DMS114 treated with DMSO at 0.1 percent for 48 hours (cell line): Measurements from ENCODE around the gene COL9A3.

ENCODE experiments used
- DNase-seq: peaks from one replicate; lab custom pipeline; 2025; ENCODE audit not compliant: unreplicated experiment; lab: John Stamatoyannopoulos, UW

Gene COL9A3

DNA sequence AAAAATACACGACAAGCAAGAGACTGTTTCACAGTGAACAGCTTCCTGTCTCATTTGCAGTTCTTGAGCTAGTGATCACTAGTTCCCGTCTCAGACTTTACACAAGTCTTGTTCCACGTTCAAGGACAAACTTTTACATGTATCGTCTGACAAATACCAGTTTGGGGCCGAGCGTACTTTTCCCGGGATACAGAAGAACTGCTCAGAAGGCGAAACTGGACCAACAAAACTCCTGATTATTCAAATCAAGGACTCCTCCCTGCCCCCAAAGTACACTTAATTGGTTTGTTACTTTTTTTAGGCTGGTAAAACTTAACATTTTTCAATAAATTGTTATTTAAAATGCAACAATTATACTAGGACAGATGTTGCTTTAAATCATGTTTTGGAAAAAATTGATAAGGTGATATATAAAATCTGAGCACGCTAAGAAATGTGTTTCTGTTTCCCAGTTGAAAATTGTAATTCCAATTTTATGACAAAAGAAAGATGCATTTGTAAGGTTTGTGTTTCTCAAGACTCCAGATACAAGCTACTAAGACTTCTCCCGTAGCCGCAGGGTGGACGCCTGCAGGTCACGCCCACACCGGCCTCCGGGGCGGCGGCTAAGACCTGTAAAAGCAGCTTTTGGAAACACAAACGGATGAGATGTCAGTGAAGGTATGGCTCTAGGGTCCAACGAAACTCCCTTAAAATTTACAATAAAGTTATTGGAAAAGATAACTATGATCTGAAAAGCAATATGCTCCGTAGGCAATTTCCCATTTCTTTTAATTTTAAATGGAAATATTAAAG lies 61.6 kb downstream of the COL9A3 start:
- DNase-seq, result no peak

GRCh38 chr20:62879275-62880146 lies 62.7 kb downstream of the COL9A3 start:
- DNase-seq, result no peak

DNA sequence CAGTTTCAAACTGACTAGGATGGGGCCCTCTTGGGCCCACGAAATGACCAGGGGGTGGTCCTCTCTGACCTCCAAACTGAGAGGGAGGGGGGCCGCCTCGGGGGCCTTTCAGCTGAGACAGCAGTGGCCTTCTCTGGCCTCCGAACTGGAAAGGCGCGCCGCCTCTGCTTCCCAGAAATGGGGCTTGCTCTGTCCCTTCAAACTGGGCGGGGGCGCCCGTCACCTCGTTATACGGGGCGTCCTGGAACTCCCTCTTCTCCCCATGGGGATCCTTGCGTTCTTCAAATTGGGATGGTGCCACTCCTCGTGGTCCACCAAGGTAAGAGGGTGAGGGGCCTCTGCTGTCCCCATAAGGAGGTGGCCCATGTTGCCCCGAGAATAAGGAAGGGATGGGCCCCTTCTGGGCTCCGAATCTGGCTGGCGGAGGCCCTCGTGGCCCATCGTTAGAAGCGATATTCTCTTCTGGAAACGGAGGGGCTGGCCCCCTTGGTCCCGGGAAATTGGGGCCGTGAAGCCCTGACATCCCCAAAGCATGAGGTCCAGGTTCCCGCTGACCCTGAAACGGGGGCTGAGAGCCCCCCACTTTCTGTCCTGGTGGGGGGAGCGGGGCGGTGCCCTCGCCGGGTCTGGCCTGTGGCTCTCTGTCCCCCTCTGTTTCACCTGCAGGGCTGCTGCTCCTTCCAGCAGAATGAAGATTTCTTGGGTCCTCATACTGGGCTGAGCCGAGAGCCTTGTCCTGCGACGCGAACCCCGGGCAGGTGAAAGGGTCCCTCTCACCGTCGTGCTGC lies 63.5 kb downstream of the COL9A3 start:
- DNase-seq, result no peak

- DNase-seq, result no peak
Measured at GRCh38 chr20:62880935-62881661, 64.2 kb downstream of the COL9A3 start.

DNA sequence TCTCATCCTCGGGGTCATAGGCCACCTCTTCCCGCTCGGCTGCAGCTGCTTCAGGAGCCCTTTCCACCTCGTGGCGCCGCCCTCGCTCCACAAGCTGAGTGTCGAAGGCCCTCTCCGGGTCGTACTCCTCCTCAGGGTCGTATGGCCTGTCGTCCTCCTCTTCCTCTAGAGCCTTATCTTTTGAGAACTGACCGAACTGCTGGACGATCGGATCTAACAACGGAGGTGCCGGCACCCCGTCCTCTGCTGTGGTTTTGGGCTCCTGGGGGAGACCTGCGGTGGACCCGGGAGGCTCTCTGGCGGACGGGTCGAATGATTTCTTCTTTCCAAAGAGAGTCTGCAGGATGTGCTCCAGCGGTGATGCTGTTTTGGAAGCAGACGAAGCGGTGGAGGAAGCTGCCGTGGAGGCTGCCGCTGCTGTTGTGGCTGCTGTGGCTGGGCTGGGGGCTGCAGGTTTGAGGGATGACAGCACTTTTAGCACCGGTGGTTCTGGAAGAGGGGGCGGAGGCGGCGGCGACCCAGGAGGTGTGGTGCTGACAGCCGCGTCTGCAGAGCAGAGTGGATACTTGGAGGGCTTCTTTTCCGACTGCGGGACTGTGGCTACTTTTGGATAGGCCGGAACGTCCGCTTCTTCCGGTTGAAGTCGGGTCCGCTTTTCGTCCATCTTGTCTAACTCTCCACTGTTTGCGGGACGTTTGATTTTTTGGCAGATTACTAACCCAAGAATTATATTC lies 65.0 kb downstream of the COL9A3 start:
- DNase-seq, result no peak

DNA sequence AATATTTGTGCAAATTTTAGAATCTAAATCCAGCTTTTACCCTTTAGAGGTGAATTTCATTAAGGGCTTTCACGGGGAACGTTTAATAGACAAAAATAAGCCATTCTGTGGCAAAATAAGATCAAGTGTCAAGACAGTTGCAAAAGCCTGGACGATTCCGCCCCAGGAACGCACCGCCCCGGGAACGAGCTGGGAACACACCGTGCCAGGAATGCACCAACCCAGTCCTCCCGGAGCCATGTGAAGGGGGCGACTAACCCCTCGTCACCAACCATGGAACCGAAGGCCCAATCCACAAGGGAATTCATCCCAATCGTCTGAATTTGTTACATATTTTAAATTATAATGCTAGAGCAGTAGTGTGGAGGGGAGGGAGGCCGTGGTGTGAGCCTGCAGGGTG lies 65.6 kb downstream of the COL9A3 start:
- no peak for DNase-seq

- DNase-seq, result no peak
Measured at GRCh38 chr20:62884556-62884955, 67.7 kb downstream of the COL9A3 start.

DNA sequence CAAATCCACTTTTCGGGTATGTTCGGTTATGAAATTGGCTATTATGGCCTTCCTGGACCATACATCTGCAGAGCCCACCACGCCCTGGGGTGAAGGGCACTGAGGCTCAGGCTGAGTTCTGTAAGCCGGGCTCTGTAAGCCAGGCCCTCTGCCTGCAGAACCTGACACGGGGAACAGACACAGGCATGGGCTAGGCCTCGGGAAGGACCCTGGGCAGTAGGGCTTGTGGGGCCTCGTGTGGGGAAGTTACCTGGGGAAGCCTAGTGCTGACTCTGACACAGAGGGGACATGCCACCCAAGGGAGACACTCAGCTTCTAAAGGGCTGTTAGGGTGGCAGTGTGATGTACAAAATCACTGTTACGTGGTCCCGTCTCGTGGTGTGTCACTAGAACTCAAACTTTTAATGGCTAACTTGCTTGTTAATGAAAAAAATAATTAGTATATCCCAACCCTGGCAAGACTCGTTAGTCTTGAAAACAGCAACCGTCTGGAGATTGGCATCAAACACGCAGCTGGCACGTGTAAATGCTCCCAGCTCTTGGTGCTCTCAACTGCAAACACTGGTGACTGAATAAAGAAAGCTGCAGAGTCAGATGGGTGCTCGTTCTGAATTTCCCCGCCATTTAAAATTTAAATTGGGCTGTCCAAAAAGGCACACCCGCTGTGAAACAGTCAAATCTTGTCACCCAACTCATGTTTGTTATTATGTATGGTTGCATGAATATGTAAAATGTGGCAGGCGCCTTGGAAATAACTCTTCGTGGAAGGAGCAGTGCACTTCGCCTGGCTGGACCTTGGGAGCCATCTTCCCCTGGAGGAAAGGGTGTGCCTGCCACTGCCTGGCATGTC lies 68.4 kb downstream of the COL9A3 start:
- no peak for DNase-seq

DNA sequence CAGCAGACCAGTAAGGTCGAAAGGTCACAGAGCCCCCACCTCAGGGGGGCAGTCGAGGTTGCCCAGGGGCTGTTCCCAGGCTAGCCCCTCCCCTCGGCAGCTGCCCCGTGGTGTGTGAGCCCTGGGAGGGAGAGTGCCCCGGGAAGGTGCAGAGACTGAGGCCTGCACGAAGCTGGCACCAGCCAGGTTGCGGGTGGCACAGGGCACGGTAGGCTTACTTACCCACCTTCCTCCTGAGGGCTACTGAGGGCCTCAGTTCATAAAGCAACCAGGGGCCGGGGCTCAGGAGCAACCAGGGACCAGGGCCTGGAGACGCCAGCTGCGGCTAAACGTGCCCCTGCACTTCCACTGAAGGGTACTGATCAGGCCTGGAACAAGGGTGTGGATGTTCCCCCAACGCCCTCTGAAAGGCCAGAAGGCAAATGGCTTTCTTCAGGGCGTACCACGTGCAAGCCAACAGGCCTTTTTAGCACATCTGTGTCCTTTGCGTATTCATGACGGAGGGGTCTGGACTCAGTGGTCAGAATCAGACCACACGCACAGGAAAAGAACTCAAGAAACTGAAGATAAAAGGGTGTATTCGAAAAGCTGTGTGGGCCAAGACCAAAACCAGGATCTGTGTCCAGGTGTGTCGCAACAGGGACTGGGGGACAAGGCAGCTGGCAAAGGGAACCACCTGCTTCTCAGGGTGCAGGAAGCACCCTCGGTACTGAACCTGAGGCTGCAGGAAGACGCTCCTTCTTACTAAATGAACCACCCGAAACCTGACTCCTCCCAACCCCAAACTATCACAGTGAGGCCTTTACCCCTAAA lies 69.3 kb downstream of the COL9A3 start:
- DNase-seq, result no peak

GRCh38 chr20:62886709-62887058 lies 69.8 kb downstream of the COL9A3 start:
- no peak for DNase-seq

DNA sequence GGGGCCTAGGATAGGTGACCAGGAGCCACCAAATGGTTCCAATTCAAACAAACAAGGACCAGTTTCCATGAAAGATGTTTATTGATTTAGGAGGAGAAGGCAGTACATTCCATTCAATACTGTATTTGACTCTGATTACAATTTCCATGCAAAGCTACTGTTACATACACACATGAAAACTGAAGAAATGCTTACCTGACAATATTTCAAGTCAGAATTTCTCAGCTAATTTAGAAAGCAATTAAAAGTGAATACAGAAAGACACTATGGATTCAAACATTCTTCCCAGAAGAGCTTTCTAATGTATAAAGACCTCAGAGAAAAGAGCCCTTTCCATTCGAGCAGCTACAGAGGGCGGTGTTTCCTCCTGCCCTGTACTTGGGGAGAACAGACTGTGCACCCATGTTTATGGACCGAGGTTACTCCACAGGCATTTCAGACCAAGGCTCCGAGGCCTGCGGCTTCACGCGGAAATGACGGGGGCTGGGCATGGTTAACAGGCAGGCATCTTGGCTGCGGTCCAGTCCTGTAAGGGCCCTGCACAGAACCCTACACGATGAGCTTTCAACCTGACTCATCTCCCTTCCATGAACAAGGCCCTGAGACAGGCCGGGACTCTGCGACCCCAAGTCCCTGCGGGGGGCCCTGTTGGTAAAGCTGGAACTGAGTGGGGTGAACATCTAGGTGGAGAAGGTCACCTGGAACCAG lies 70.5 kb downstream of the COL9A3 start:
- DNase-seq, result no peak

DNA sequence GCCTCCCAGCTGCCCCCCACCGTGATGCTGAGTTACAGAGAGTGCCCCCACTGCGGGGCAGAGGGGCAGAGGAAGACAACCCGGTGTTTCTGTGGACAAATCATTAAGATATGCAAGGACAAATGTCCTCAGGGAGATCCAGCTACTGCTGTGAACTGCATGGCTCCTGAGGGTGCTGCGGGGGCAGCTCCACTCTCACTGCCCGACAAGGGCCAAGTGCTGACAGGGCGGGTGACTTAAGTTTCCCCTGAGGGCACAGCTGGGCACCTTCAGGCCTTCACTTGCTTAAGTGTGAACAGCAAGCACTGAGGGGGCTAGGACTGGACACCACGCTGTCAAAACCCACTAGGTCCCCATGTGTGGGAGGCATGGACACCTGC lies 71.0 kb downstream of the COL9A3 start:
- no peak for DNase-seq

- DNase-seq, result no peak
Measured at GRCh38 chr20:62888406-62888805, 71.6 kb downstream of the COL9A3 start.

GRCh38 chr20:62888910-62889309 lies 72.1 kb downstream of the COL9A3 start:
- no peak for DNase-seq

DNA sequence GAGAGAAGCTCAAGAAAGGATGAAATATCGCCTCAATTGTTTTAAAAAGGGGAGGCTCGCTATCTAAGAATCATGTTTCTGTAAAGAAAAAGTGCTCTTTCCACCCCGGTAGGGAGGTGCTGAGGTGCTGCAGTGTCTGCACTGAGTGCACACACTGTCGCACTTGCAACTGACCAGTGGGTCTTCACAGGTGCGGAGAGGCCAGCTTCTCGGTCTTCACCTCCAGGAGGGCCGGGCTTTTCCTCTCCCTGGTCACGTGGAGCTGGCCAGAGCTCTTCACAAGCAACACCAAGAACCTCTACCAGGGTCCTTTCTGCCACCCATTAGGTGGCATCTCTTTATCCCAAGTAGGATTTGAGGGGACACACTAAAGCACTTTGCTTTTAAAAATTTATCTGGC lies 72.6 kb downstream of the COL9A3 start:
- no peak for DNase-seq

GRCh38 chr20:62889871-62890270 lies 73.0 kb downstream of the COL9A3 start:
- no peak for DNase-seq

GRCh38 chr20:62890444-62890843 lies 73.6 kb downstream of the COL9A3 start:
- no peak for DNase-seq
